RWPE1 (cell line): ENCODE measurements around the gene CUL5.

ENCODE experiments used
- CTCF ChIA-PET: fragments of 350-600 bp; sonication (Branson Sonifier 250); formaldehyde crosslinking; extraction: SDS; loops from one replicate; lab custom pipeline; 2021; lab: Yijun Ruan, JAX
- POLR2A ChIA-PET: fragments of 400-600 bp; formaldehyde crosslinking; extraction: SDS; loops from one replicate; lab custom pipeline; 2020; ENCODE audit warnings: antibody characterized with exemption; ENCODE audit not compliant: low non-redundant PET; lab: Yijun Ruan, JAX
- DNase-seq: peaks from one replicate; pipeline ENCODE4 v3.0.0; 2012; ENCODE audit warnings: low spot score
- H3K27ac ChIP-seq: fragments of 450-650 bp; 2 replicates; pipeline ENCODE4 v1.5.1; 2017
- CTCF ChIP-seq: fragments of 450-650 bp; conservative IDR thresholded peaks from 2 replicates; pipeline ENCODE4 v1.5.1; 2017; ENCODE audit warnings: low read depth, mild to moderate bottlenecking

CUL5 gene

GRCh38 chr11:108002476-108002875 lies 6.2 kb upstream of the CUL5 start:
- no peak overlapping the region for H3K27ac ChIP-seq
- CTCF ChIA-PET: no interaction called here
- no peak for TF ChIP-seq CTCF
- POLR2A ChIA-PET: no interaction called here
- DNase-seq: no peak

GRCh38 chr11:108003623-108004022 lies 5.1 kb upstream of the CUL5 start:
- no peak for TF ChIP-seq CTCF
- DNase-seq: no peak
- ChIA-PET CTCF (no interaction called here), POLR2A (no interaction called here)
- no peak overlapping the region for H3K27ac ChIP-seq

- ChIA-PET POLR2A (no interaction called here), CTCF (no interaction called here)
- TF ChIP-seq CTCF: no peak
- no peak for DNase-seq
- no peak overlapping the region for H3K27ac ChIP-seq
Measured at GRCh38 chr11:108007819-108008218, 879 bp upstream of the CUL5 start.

- peak overlapping the region; percentile 87 for H3K27ac ChIP-seq
- ChIA-PET POLR2A (interaction anchor here (0.9 kb wide), 1 partner anchor 605 kb away, joined by 4 read pairs; no protein-coding TSS in a partner anchor), CTCF (interaction anchor here (0.6 to 1.5 kb wide), 8 partner anchors 8 to 152 kb away, joined by 3 to 5 read pairs (median 4); no protein-coding TSS in a partner anchor)
- TF ChIP-seq CTCF: no peak
- peak; percentile 14 for DNase-seq
Measured at GRCh38 chr11:108009497-108010370, 1.0 kb downstream of the CUL5 start.

GRCh38 chr11:108012139-108012725 lies 3.5 kb downstream of the CUL5 start:
- ChIA-PET CTCF (interaction anchor here (0.6 to 0.7 kb wide), 2 partner anchors 12 to 144 kb away, joined by 3 to 4 read pairs; no protein-coding TSS in a partner anchor), POLR2A (no interaction called here)
- TF ChIP-seq CTCF: no peak
- no peak for DNase-seq
- no peak overlapping the region for H3K27ac ChIP-seq

- DNase-seq: no peak
- CTCF ChIA-PET: no interaction called here
- TF ChIP-seq CTCF: no peak
- no peak overlapping the region for H3K27ac ChIP-seq
- POLR2A ChIA-PET: no interaction called here
Measured at GRCh38 chr11:108016647-108017046, 7.9 kb downstream of the CUL5 start.
